ENCODE measurements around the gene SYNGR4.

- no peak for TF ChIP-seq CTCF (IDR thresholded peaks at IDR 0.05)
- TF ChIP-seq EZH2 (IDR thresholded peaks at IDR 0.05; ENCODE audit: borderline replicate concordance, insufficient read depth, low read depth, low read length, poor library complexity, severe bottlenecking) = no peak
Observed at GRCh38 chr19:48382286-48382685, 18.1 kb downstream of the SYNGR4 start.
